A673 (cell line): ENCODE results near the gene RAB33B. TPM values are rescaled to one million over a fixed set of nuclear protein-coding genes. Genes with fewer than 3 reads are reported as not detected.

Source experiments
- BruUV-seq: library from RNA; stranded (reverse); fragments of 400-500 nt; replicated peaks from 2 replicates; lab custom pipeline; 2021; lab: Mats Ljungman, UMichigan
- CTCF ChIA-PET: fragments of 300-600 bp; sonication (Branson Sonifier 250); formaldehyde crosslinking; loops from one replicate; lab custom pipeline; 2022; ENCODE audit warnings: antibody characterized with exemption; lab: Charles Lee
- POLR2A ChIA-PET: fragments of 300-600 bp; sonication (Branson Sonifier 250); formaldehyde crosslinking; loops from one replicate; lab custom pipeline; 2022; ENCODE audit warnings: antibody characterized with exemption; ENCODE audit not compliant: low non-redundant PET; lab: Charles Lee
- DNase-seq: peaks from one replicate; pipeline ENCODE4 v3.0.0-alpha.2; 2015; ENCODE audit warnings: low spot score
- H3K27ac ChIP-seq: fragments of 200-600 bp; sonication (generic); 2 replicates; pipeline ENCODE4 v1.5.1; 2016; ENCODE audit warnings: mixed run types, low read depth, mild to moderate bottlenecking, mixed read lengths, antibody characterized with exemption, low read length; ENCODE audit not compliant: poor library complexity, severe bottlenecking
- H3K27me3 ChIP-seq: fragments of 200-600 bp; sonication (generic); replicated peaks from 2 replicates; pipeline ENCODE4 v1.6.1; 2017; ENCODE audit warnings: mixed run types, low read depth, mild to moderate bottlenecking, mixed read lengths, antibody characterized with exemption, low read length; ENCODE audit not compliant: insufficient read depth, poor library complexity
- H3K36me3 ChIP-seq: fragments of 200-600 bp; sonication (generic); 2 replicates; pipeline ENCODE4 v1.6.1; 2016; ENCODE audit warnings: mixed run types, mild to moderate bottlenecking, mixed read lengths, antibody characterized with exemption, low read length; ENCODE audit not compliant: insufficient read depth, poor library complexity, severe bottlenecking
- H3K4me1 ChIP-seq: fragments of 200-600 bp; sonication (generic); 2 replicates; pipeline ENCODE4 v1.6.1; 2017; ENCODE audit warnings: mixed run types, mild to moderate bottlenecking, mixed read lengths, antibody characterized with exemption, low read length; ENCODE audit not compliant: insufficient read depth, poor library complexity, severe bottlenecking
- H3K4me3 ChIP-seq: fragments of 200-600 bp; sonication (generic); 2 replicates; pipeline ENCODE4 v1.5.1; 2016; ENCODE audit warnings: low read depth, mixed run types, mild to moderate bottlenecking, mixed read lengths, low read length; ENCODE audit not compliant: poor library complexity, severe bottlenecking
- H3K9me3 ChIP-seq: fragments of 200-600 bp; sonication (generic); 2 replicates; pipeline ENCODE4 v1.6.1; 2016; ENCODE audit warnings: mixed run types, low read depth, mild to moderate bottlenecking, mixed read lengths, antibody characterized with exemption, low read length; ENCODE audit not compliant: poor library complexity, severe bottlenecking
- EZH2 ChIP-seq: fragments of 200-600 bp; sonication (generic); IDR thresholded peaks from 2 replicates; pipeline ENCODE4 v1.6.1; 2017; ENCODE audit warnings: borderline replicate concordance, low read depth, mild to moderate bottlenecking, mixed read lengths, antibody characterized with exemption, low read length; ENCODE audit not compliant: poor library complexity, severe bottlenecking
- intact Hi-C: fragments of 100-400 bp; cut with micrococcal nuclease; formaldehyde crosslinking; loops from one replicate; pipeline ENCODE4 v1.10.0; 2022; ENCODE audit not compliant: unreplicated experiment
- total RNA-seq: library from RNA; stranded (reverse); gene quantifications from 2 replicates; pipeline ENCODE4 v1.2.3, GENCODE V29; 2021
- TF ChIP-seq, protein P1 (sequence below): fragments of 300-800, 200-600 bp; sonication (generic); conservative IDR thresholded peaks from 2 replicates; pipeline ENCODE4 v1.5.1; 2017; ENCODE audit warnings: low read depth, mild to moderate bottlenecking, antibody characterized with exemption, low read length, moderate library complexity, mixed read lengths

Gene RAB33B
- total RNA-seq, 1 experiment from 2014 or later, result 8.5 TPM

DNA sequence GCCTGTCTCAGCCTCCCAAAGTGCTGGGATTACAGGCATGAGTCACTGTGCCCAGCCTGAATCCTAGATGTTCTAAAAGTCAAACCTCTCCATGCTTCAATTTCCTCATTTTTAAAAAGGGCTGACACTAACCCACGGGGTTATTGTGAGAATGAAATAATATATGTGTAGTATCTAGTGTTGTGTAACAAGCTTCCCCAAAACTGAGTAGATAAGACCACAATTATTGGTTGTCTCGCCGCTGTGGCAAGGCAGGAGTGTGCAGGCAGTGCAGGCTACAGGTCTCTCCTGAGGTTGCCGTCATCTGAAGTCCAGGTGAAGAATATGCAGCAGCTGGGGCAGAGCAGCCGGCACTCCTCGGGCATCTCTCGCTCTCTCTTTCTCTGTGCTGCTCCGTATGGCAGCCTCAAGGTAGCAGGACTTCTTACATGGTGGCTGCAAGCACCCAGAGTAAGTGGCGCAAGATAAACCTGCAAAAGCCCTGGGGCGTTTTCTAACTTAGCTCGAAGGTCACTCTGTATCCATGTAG lies 30.9 kb downstream of the RAB33B start:
- Histone ChIP-seq H3K9me3 (no peaks in the 10 kb centered on the region), H3K4me3 (no peak overlapping the region), H3K27me3 (no peaks in the 10 kb centered on the region), H3K4me1 (no peaks in the 10 kb centered on the region), H3K36me3 (no peaks in the 10 kb centered on the region), H3K27ac (no peak overlapping the region)
- TF ChIP-seq, protein P1, sequence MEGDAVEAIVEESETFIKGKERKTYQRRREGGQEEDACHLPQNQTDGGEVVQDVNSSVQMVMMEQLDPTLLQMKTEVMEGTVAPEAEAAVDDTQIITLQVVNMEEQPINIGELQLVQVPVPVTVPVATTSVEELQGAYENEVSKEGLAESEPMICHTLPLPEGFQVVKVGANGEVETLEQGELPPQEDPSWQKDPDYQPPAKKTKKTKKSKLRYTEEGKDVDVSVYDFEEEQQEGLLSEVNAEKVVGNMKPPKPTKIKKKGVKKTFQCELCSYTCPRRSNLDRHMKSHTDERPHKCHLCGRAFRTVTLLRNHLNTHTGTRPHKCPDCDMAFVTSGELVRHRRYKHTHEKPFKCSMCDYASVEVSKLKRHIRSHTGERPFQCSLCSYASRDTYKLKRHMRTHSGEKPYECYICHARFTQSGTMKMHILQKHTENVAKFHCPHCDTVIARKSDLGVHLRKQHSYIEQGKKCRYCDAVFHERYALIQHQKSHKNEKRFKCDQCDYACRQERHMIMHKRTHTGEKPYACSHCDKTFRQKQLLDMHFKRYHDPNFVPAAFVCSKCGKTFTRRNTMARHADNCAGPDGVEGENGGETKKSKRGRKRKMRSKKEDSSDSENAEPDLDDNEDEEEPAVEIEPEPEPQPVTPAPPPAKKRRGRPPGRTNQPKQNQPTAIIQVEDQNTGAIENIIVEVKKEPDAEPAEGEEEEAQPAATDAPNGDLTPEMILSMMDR, result no peak
- intact Hi-C loops, result no loop called here
- POLR2A ChIA-PET, result no interaction called here
- no TSS peak for BruUV-seq
- CTCF ChIA-PET, result no interaction called here
- no peak for DNase-seq

DNA sequence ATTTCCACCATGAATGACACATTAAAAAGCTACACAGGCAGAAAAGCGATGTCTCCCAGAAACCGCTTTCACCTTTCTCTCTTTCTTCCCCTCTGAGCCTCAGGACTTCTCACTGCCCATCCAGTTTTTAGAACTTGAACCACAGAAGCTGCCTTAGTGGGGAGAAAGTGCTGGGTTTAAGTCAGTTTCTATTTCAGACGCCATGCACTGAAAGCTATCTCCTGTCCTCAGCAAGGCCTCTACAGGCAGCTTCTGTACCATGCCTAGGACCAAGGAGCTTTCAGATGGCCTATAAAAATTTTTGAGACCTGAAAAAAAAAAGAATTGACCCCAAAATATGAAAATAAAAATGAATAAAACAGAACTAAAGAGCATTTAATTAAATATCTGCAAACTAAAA lies 34.5 kb downstream of the RAB33B start:
- intact Hi-C loops, result no loop called here
- POLR2A ChIA-PET, result no interaction called here
- no peaks in the 10 kb centered on the region for H3K27me3 ChIP-seq

DNA sequence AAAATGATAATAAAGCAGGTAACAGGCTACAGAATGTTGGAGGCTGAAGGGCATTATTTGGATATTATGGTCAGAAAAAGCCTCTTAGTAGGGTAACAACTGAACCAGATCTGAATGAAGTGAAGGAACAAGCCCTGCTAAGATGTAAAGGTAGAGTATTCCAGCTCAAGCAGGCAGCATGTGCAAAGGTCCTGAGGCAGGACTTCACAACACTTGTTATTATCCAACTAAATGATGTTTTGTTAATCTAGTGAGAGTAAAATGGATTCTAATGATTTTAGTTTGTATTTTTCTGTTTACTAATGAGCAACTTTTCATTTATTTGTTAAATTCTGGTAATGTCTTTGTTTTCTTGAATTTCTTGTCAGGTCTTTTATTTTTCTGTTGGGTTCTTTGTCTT lies 35.7 kb downstream of the RAB33B start:
- BruUV-seq, result no TSS peak
- Histone ChIP-seq H3K36me3 (no peaks in the 10 kb centered on the region), H3K4me1 (no peaks in the 10 kb centered on the region), H3K27me3 (no peaks in the 10 kb centered on the region), H3K27ac (no peak overlapping the region), H3K9me3 (no peaks in the 10 kb centered on the region), H3K4me3 (no peak overlapping the region)
- no peak for DNase-seq
- ChIA-PET POLR2A (no interaction called here), CTCF (no interaction called here)
- TF ChIP-seq, protein P1, result no peak
- no peak for TF ChIP-seq EZH2
- intact Hi-C loops, result loop anchor here (10.0 kb wide), 1 partner anchor 65 kb away; the partner anchor contains the start of gene SETD7

More for the DNA sequence above, 34.5 kb downstream of the RAB33B start:
- no peaks in the 10 kb centered on the region for H3K4me1 ChIP-seq
- no peaks in the 10 kb centered on the region for H3K9me3 ChIP-seq
- no peaks in the 10 kb centered on the region for H3K36me3 ChIP-seq
- CTCF ChIA-PET, result interaction anchor here (0.7 kb wide), 1 partner anchor 458 kb away, joined by 8 read pairs; no protein-coding TSS in a partner anchor
- no TSS peak for BruUV-seq
- no peak for DNase-seq
- no peak for TF ChIP-seq EZH2
- TF ChIP-seq, protein P1, result no peak
- H3K4me3 ChIP-seq, result no peak overlapping the region
- no peak overlapping the region for H3K27ac ChIP-seq
